NCI-H146 (cell line): Measurements from ENCODE around the gene BUB1.
"Not testable (repeated sequence)": the region's sequence is repeated elsewhere in the genome, so short reads cannot be mapped to it uniquely, and the experiment has no call there.

Experiments used
- DNase-seq: peaks from one replicate; lab custom pipeline; 2025; lab: John Stamatoyannopoulos, UW

The BUB1 gene

GRCh38 chr2:110591973-110592372 lies 85.9 kb downstream of the BUB1 start:
- not testable (repeated sequence) for DNase-seq

GRCh38 chr2:110589677-110590330 lies 88.1 kb downstream of the BUB1 start:
- not testable (repeated sequence) for DNase-seq

GRCh38 chr2:110588520-110588919 lies 89.3 kb downstream of the BUB1 start:
- not testable (repeated sequence) for DNase-seq
